Measurements from ENCODE around the gene ARHGEF6. TPM values are rescaled to one million over a fixed set of nuclear protein-coding genes. Genes with fewer than 3 reads are reported as not detected.

The ARHGEF6 gene
- total RNA-seq, 4 donors from 2014 or later: 3.8 to 29.7 (median 6.6) TPM

- Histone ChIP-seq H3K4me3 (no peak overlapping the region), H3K27ac (no peak overlapping the region), H3K9me3 (no peaks in the 10 kb centered on the region), H3K36me3 (no peaks in the 10 kb centered on the region), H3K27me3 (no peaks in the 10 kb centered on the region), H3K4me1 (no peaks in the 10 kb centered on the region)
- no peak for DNase-seq
- no peak for TF ChIP-seq POLR2A (IDR thresholded peaks at IDR 0.05)
- TF ChIP-seq CTCF (IDR thresholded peaks at IDR 0.05): no peak
These were observed 49.4 kb downstream of the ARHGEF6 start for GRCh38 chrX:136731207-136731782.

GRCh38 chrX:136728393-136728792 is 52.3 kb downstream of the ARHGEF6 start:
- Histone ChIP-seq H3K4me3 (no peak overlapping the region), H3K36me3 (no peaks in the 10 kb centered on the region), H3K27ac (no peak overlapping the region), H3K4me1 (no peaks in the 10 kb centered on the region), H3K27me3 (no peaks in the 10 kb centered on the region), H3K9me3 (no peaks in the 10 kb centered on the region)
- no peak for DNase-seq
- TF ChIP-seq CTCF (IDR thresholded peaks at IDR 0.05): no peak
- no peak for TF ChIP-seq POLR2A (IDR thresholded peaks at IDR 0.05)

GRCh38 chrX:136725441-136726104 is 55.2 kb downstream of the ARHGEF6 start:
- no peak for TF ChIP-seq CTCF (IDR thresholded peaks at IDR 0.05)
- no peak for TF ChIP-seq POLR2A (IDR thresholded peaks at IDR 0.05)
- no peak overlapping the region for H3K27ac ChIP-seq
- DNase-seq: no peak
- no peaks in the 10 kb centered on the region for H3K36me3 ChIP-seq
- H3K9me3 ChIP-seq: no peaks in the 10 kb centered on the region
- H3K4me1 ChIP-seq: no peaks in the 10 kb centered on the region
- H3K27me3 ChIP-seq: no peaks in the 10 kb centered on the region
- H3K4me3 ChIP-seq: no peak overlapping the region

GRCh38 chrX:136718091-136718490 is 62.6 kb downstream of the ARHGEF6 start:
- no peaks in the 10 kb centered on the region for H3K36me3 ChIP-seq
- no peak overlapping the region for H3K4me3 ChIP-seq
- no peak for DNase-seq
- no peak for TF ChIP-seq CTCF (IDR thresholded peaks at IDR 0.05)
- no peak for TF ChIP-seq POLR2A (IDR thresholded peaks at IDR 0.05)
- H3K27me3 ChIP-seq: no peaks in the 10 kb centered on the region
- no peaks in the 10 kb centered on the region for H3K4me1 ChIP-seq
- H3K9me3 ChIP-seq: no peaks in the 10 kb centered on the region
- no peak overlapping the region for H3K27ac ChIP-seq

- Histone ChIP-seq H3K27me3 (no peaks in the 10 kb centered on the region), H3K9me3 (no peaks in the 10 kb centered on the region), H3K4me3 (no peak overlapping the region), H3K4me1 (no peaks in the 10 kb centered on the region), H3K36me3 (no peaks in the 10 kb centered on the region), H3K27ac (peak overlapping the region in 1 of 4 donors; percentile 27)
- no peak for TF ChIP-seq POLR2A (IDR thresholded peaks at IDR 0.05)
- no peak for TF ChIP-seq CTCF (IDR thresholded peaks at IDR 0.05)
- DNase-seq: no peak
These were observed 65.8 kb downstream of the ARHGEF6 start for GRCh38 chrX:136714626-136715599.

Data from Peyer's patch (tissue), 4 donors.